SKM-1 (cell line): ENCODE results near the gene AGBL1.

ENCODE experiments used
- DNase-seq: peaks from one replicate; lab custom pipeline; 2025; ENCODE audit not compliant: unreplicated experiment; lab: John Stamatoyannopoulos, UW

The AGBL1 gene

GRCh38 chr15:86905625-86906256 lies 826.1 kb downstream of the AGBL1 start:
- DNase-seq: no peak

- DNase-seq: no peak
Observed at GRCh38 chr15:86906376-86906775, 826.7 kb downstream of the AGBL1 start.

- DNase-seq: no peak
Observed at GRCh38 chr15:86911022-86911421, 831.4 kb downstream of the AGBL1 start.

GRCh38 chr15:86912661-86913060 lies 833.0 kb downstream of the AGBL1 start:
- DNase-seq: no peak

GRCh38 chr15:86915811-86916331 lies 836.2 kb downstream of the AGBL1 start:
- peak; percentile 34 for DNase-seq

- no peak for DNase-seq
Observed at GRCh38 chr15:86916671-86917360, 837.1 kb downstream of the AGBL1 start.

- DNase-seq: no peak
Observed at GRCh38 chr15:86917361-86917671, 837.6 kb downstream of the AGBL1 start.

GRCh38 chr15:86919581-86919980 lies 839.9 kb downstream of the AGBL1 start:
- peak; percentile 31 for DNase-seq

GRCh38 chr15:86929461-86929860 lies 849.8 kb downstream of the AGBL1 start:
- DNase-seq: no peak

- DNase-seq: no peak
Observed at GRCh38 chr15:86932456-86932855, 852.8 kb downstream of the AGBL1 start.

GRCh38 chr15:86935841-86936240 lies 856.2 kb downstream of the AGBL1 start:
- no peak for DNase-seq

- DNase-seq: no peak
Observed at GRCh38 chr15:86942285-86942684, 862.6 kb downstream of the AGBL1 start.

- DNase-seq: no peak
Observed at GRCh38 chr15:86948719-86949118, 869.0 kb downstream of the AGBL1 start.

- no peak for DNase-seq
Observed at GRCh38 chr15:86959254-86959653, 879.6 kb downstream of the AGBL1 start.

- DNase-seq: no peak
Observed at GRCh38 chr15:86961669-86962068, 882.0 kb downstream of the AGBL1 start.

- DNase-seq: no peak
Observed at GRCh38 chr15:86964271-86964670, 884.6 kb downstream of the AGBL1 start.

- no peak for DNase-seq
Observed at GRCh38 chr15:86968244-86968643, 888.6 kb downstream of the AGBL1 start.

- DNase-seq: no peak
Observed at GRCh38 chr15:86969364-86969763, 889.7 kb downstream of the AGBL1 start.

- no peak for DNase-seq
Observed at GRCh38 chr15:86973284-86973844, 893.7 kb downstream of the AGBL1 start.

GRCh38 chr15:86988033-86988432 lies 908.4 kb downstream of the AGBL1 start:
- no peak for DNase-seq

GRCh38 chr15:87021751-87022150 lies 942.1 kb downstream of the AGBL1 start:
- DNase-seq: no peak

GRCh38 chr15:87031540-87032230 lies 952.0 kb downstream of the AGBL1 start:
- no peak for DNase-seq
